Stimulated activated CD4-positive, alpha-beta T cell treated with anti-CD3 and anti-CD28 coated beads, TNF-alpha, amount 100 ng/mL, for 24 hours (primary cell): ENCODE measurements around the gene CNGA1.
"Not testable (repeated sequence)": the region's sequence is repeated elsewhere in the genome, so short reads cannot be mapped to it uniquely, and the experiment has no call there.

Experiments used
- DNase-seq, 3 experiments: peaks; one replicate each; pipeline ENCODE4 v3.0.0-alpha.2; 2020; ENCODE audit warnings: low read depth in 3 of 3

CNGA1 gene

DNA sequence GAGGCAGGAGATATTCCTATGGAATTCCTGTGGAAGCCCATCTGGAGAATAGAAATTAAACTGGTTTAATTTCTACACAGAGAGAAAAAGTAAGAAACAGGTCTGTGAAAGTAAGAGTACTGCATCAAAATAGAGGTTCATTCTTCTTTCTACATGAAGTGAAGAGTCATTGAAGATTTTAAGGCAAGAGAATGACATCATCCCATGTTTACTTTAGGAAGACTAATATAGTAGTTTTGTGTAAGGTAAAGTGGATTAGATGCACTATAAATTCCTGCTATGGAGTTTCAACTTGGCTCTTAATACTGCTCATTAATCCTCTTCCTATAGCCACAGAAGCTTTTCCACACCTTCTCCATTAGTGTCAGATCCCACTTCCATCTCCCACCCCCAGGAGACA is 47.6 kb downstream of the CNGA1 start:
- DNase-seq = no peak

GRCh38 chr4:47954677-47955076 is 61.8 kb downstream of the CNGA1 start:
- no peak for DNase-seq

DNA sequence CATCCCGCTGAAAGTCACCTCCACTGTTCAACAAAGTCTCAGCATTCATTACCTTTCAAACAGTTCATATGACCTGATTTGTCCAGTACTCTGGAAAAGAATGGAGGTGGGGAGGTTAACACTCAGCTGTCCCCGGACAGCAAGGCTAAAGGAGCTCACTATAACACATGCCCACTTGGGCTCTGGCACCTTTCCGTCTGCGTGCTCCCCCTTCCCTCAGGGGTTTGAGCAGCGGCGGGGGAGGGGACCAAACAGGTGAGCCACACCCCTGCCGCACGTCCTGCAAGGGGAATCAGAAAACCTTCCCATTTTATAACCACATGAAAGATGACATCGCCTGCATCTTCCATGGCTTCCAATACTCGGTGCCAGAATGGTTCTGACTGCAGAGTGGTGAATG is 62.2 kb downstream of the CNGA1 start:
- no peak for DNase-seq

GRCh38 chr4:47945930-47946726 is 70.4 kb downstream of the CNGA1 start:
- no peak for DNase-seq

- no peak for DNase-seq
Measured at GRCh38 chr4:47942081-47942819, 74.2 kb downstream of the CNGA1 start.

GRCh38 chr4:47939456-47939855 is 77.0 kb downstream of the CNGA1 start:
- no peak for DNase-seq

- no peak for DNase-seq
Measured at GRCh38 chr4:47936336-47936735, 80.1 kb downstream of the CNGA1 start.

DNA sequence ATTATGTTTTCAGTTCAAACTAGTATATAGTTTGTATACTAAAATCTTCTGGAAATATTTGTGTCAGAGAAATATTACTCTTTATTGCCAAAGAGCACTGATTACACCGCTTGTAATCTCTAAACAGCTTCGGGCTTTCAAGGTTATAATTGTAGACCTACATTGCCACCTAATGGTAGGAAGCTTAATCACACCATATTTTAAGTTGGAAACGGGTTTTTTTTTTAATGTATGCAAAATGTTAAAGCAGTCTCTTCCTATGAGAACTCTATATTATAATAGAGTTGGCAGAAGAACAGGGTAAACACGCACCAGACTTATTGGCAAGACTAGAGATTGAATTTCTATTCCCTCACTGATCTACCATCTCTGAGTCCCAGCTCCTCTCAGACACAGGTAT is 82.6 kb downstream of the CNGA1 start:
- DNase-seq = no peak

DNA sequence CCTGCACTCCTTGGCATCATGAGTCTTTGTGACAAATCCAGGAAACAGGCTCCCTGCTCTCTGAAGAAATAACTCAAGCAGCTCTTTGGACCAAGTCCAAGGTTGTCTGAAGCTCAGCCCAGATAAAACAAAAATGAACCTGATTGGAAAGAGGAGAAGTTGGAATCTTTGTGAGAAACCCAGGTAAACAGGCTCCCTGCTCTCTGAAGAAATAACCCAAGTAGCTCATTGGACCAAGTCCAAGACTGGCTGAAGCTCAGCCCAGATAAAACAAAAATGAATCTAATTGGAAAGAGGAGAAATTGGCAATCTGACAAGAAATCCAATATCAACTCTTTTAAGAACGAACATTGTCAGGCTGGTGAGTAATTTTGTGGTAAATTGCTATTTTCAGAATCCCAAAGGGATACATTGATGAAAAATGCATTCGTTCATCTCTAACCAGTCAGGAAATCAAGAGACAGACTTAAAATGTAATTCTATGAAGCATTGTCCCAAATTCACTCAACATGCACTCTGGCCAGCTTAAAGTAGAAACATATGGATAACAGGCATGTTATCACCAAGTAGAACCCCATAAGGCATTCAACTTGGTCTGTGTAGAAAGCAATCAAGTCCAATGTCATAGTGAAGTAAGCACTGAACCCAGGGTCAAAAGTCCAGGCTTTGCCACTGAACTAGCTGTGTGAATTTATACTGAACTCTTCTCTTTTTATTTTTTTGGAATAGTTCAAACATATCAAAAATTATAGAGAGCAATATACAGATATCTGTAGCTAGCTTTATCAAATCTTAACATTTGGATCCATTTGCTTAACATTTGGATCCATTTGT is 85.3 kb downstream of the CNGA1 start:
- no peak for DNase-seq

GRCh38 chr4:47929682-47930201 is 86.7 kb downstream of the CNGA1 start:
- no peak for DNase-seq

DNA sequence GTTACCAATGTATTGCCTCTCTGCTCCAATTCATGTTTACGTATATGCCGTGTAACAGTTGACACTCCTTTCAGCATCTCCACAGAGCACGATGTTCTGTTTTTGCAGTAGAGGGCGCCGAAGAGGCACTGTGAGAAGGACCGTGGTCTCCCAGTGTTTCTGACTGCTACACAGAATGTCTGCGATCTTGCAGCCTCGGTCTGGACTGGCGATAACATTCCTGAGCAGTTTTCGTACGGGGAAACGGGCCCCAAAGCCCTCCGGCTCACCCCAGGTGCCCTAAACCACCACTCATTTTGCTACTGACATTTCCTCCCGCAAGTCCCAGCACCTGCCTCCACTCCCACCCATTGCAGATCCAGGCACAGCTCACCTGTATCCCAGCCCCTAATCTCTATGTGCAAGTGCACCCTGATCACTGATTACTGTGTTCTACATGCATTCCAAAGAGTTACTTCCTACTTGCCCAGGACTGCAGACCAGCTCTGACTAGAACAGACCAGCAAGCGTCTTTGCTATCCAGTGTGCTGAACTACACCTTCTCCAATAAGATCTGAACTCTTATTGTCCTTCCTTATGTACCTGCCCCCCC is 89.7 kb downstream of the CNGA1 start:
- DNase-seq = peak; percentile 12 to 44 (median 29)

- DNase-seq = not testable (repeated sequence)
Measured at GRCh38 chr4:47923261-47923608, 93.2 kb downstream of the CNGA1 start.

- DNase-seq = not testable (repeated sequence)
Measured at GRCh38 chr4:47922436-47923260, 93.8 kb downstream of the CNGA1 start.

GRCh38 chr4:47917163-47917562 is 99.3 kb downstream of the CNGA1 start:
- not testable (repeated sequence) for DNase-seq

GRCh38 chr4:47915378-47915777 is 101.1 kb downstream of the CNGA1 start:
- no peak for DNase-seq

GRCh38 chr4:47914926-47915237 is 101.6 kb downstream of the CNGA1 start:
- no peak for DNase-seq

GRCh38 chr4:47914220-47914925 is 102.1 kb downstream of the CNGA1 start, which contains the start of gene NFXL1:
Gene NFXL1, minus strand, starts transcription at chr4:47914583. Its CDS starts 380 bp downstream, at chr4:47914203.
- DNase-seq = peak; percentile 90 to 96 (median 93)

DNA sequence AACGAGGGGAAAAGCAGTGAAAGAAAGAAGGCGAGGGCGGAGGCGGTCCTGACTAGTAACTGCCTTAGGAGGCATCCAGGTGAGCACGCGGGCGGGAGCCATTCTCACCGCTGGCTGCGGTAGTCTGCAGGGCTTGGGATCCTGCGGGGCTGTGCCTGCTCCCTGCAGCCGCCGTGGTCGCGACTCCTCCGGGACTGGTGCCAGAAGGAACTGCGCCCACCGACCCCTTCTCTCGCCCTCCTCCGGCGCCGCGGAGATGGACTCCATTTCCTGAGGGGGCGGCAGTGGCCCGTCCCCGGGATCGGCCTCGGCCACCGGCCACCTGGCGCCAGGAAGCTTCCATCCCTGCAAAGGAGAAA is 102.6 kb downstream of the CNGA1 start:
- DNase-seq = peak; percentile 9 to 37 (median 20)

DNA sequence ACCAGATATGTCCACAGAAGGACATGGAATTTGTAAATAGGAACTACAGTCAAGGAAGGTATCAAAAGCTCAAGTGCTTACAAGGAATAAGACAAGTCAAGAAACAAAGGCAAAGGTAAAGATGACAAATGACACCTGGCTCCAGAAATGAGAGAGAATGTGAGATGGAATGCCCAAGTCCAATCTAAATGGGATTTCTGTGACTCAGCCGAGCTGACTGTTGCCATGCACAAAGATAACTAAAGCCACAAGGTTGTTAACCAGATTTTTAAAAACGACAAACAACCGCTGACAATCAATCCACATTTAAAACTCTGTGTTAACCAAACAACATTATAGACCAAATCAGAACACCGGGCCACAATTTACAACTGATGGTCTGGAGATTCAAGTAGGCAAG is 103.2 kb downstream of the CNGA1 start:
- no peak for DNase-seq

- DNase-seq = no peak
Measured at GRCh38 chr4:47907089-47907646, 109.3 kb downstream of the CNGA1 start.
